ENCODE results near the gene BCL7C. TPM values are rescaled to one million over a fixed set of nuclear protein-coding genes. Genes with fewer than 3 reads are reported as not detected.

BCL7C gene
- total RNA-seq, 3 donors from 2014 or later (not counting 1 experiment from before 2014, with no cell fraction given): 25.1 to 28.5 (median 27.4) TPM

GRCh38 chr16:30843501-30843900 is 50.4 kb downstream of the BCL7C start:
- H3K9me3 ChIP-seq (ENCODE audit: control insufficient read depth, insufficient read depth, low read length): no peaks in the 10 kb centered on the region
- H3K36me3 ChIP-seq (ENCODE audit: control insufficient read depth, insufficient read depth, low read length): no peaks in the 10 kb centered on the region
- 98% methylated on average over 5 of the region's 5 CpGs for WGBS (ENCODE audit: insufficient coverage)
- DNase-seq (no peak), ATAC-seq (no peak)
- H3K4me3 ChIP-seq (ENCODE audit: low read length): no peak overlapping the region
- no peak overlapping the region for H3K27ac Mint-ChIP-seq
- intact Hi-C loops (cut with micrococcal nuclease): loop anchor here (5.0 to 10.0 kb wide), 2 partner anchors 34 to 1021 kb away; no protein-coding TSS in a partner anchor
- no peaks in the 10 kb centered on the region for H3K36me3 Mint-ChIP-seq
- H3K4me3 Mint-ChIP-seq: no peak overlapping the region
- peaks cover 9 to 10% of the 10 kb centered on the region in 2 donors for H3K4me1 Mint-ChIP-seq
- H3K9me3 Mint-ChIP-seq: no peaks in the 10 kb centered on the region
- peaks cover 7% of the 10 kb centered on the region for H3K4me1 ChIP-seq (ENCODE audit: control insufficient read depth, insufficient read depth, low read length)
- TF ChIP-seq CTCF (IDR thresholded peaks at IDR 0.05): no peak
- no peaks in the 10 kb centered on the region for H3K27me3 ChIP-seq (ENCODE audit: control insufficient read depth, insufficient read depth, low read length)
- H3K27ac ChIP-seq (ENCODE audit: low read length): no peak overlapping the region
- no peaks in the 10 kb centered on the region for H3K27me3 Mint-ChIP-seq (ENCODE audit: low read depth in 2 of 2)

GRCh38 chr16:30842971-30843370 is 50.9 kb downstream of the BCL7C start:
- no peak overlapping the region for H3K4me3 Mint-ChIP-seq
- WGBS (ENCODE audit: insufficient coverage): 88% methylated on average over 4 of the region's 4 CpGs
- H3K27ac ChIP-seq (ENCODE audit: low read length): no peak overlapping the region
- intact Hi-C loops (cut with micrococcal nuclease): loop anchor here (5.0 to 10.0 kb wide), 2 partner anchors 34 to 1022 kb away; no protein-coding TSS in a partner anchor
- peaks cover 7% of the 10 kb centered on the region for H3K4me1 ChIP-seq (ENCODE audit: control insufficient read depth, insufficient read depth, low read length)
- ATAC-seq (no peak), DNase-seq (no peak)
- no peak for TF ChIP-seq CTCF (IDR thresholded peaks at IDR 0.05)
- H3K36me3 Mint-ChIP-seq: no peaks in the 10 kb centered on the region
- H3K36me3 ChIP-seq (ENCODE audit: control insufficient read depth, insufficient read depth, low read length): no peaks in the 10 kb centered on the region
- no peaks in the 10 kb centered on the region for H3K27me3 ChIP-seq (ENCODE audit: control insufficient read depth, insufficient read depth, low read length)
- no peaks in the 10 kb centered on the region for H3K27me3 Mint-ChIP-seq (ENCODE audit: low read depth in 2 of 2)
- no peaks in the 10 kb centered on the region for H3K9me3 ChIP-seq (ENCODE audit: control insufficient read depth, insufficient read depth, low read length)
- no peak overlapping the region for H3K4me3 ChIP-seq (ENCODE audit: low read length)
- no peak overlapping the region for H3K27ac Mint-ChIP-seq
- H3K9me3 Mint-ChIP-seq: no peaks in the 10 kb centered on the region
- H3K4me1 Mint-ChIP-seq: peaks cover 9 to 10% of the 10 kb centered on the region in 2 donors

GRCh38 chr16:30841332-30841731 is 52.5 kb downstream of the BCL7C start:
- ATAC-seq: no peak

More at GRCh38 chr16:30841332-30841731, 52.5 kb downstream of the BCL7C start:
- Histone ChIP-seq H3K36me3 (ENCODE audit: control insufficient read depth, insufficient read depth, low read length) (no peaks in the 10 kb centered on the region), H3K4me3 (ENCODE audit: low read length) (no peak overlapping the region), H3K27ac (ENCODE audit: low read length) (no peak overlapping the region), H3K27me3 (ENCODE audit: control insufficient read depth, insufficient read depth, low read length) (no peaks in the 10 kb centered on the region), H3K4me1 (ENCODE audit: control insufficient read depth, insufficient read depth, low read length) (peaks cover 7% of the 10 kb centered on the region), H3K9me3 (ENCODE audit: control insufficient read depth, insufficient read depth, low read length) (no peaks in the 10 kb centered on the region)
- DNase-seq: no peak
- H3K9me3 Mint-ChIP-seq: no peaks in the 10 kb centered on the region
- 95% methylated on average over 7 of the region's 9 CpGs for WGBS (ENCODE audit: insufficient coverage)
- no peak overlapping the region for H3K27ac Mint-ChIP-seq
- H3K4me1 Mint-ChIP-seq: peaks cover 9 to 10% of the 10 kb centered on the region in 2 donors
- no peak for TF ChIP-seq CTCF (IDR thresholded peaks at IDR 0.05)
- no peaks in the 10 kb centered on the region for H3K27me3 Mint-ChIP-seq (ENCODE audit: low read depth in 2 of 2)
- no peak overlapping the region for H3K4me3 Mint-ChIP-seq
- H3K36me3 Mint-ChIP-seq: no peaks in the 10 kb centered on the region
- intact Hi-C loops (cut with micrococcal nuclease): loop anchor here (5.0 to 10.0 kb wide), 2 partner anchors 36 to 1023 kb away; no protein-coding TSS in a partner anchor
